HuH-7.5 (cell line): ENCODE results near the gene PAIP2B.
A peak's percentile ranks its signal among the peaks of the same experiment; 100 is the strongest.
"Not testable (repeated sequence)": the region's sequence is repeated elsewhere in the genome, so short reads cannot be mapped to it uniquely, and the experiment has no call there.

Experiments used
- DNase-seq: peaks from one replicate; pipeline ENCODE4 v3.0.0; 2011; ENCODE audit warnings: low spot score

Gene PAIP2B, protein sequence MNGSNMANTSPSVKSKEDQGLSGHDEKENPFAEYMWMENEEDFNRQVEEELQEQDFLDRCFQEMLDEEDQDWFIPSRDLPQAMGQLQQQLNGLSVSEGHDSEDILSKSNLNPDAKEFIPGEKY

DNA sequence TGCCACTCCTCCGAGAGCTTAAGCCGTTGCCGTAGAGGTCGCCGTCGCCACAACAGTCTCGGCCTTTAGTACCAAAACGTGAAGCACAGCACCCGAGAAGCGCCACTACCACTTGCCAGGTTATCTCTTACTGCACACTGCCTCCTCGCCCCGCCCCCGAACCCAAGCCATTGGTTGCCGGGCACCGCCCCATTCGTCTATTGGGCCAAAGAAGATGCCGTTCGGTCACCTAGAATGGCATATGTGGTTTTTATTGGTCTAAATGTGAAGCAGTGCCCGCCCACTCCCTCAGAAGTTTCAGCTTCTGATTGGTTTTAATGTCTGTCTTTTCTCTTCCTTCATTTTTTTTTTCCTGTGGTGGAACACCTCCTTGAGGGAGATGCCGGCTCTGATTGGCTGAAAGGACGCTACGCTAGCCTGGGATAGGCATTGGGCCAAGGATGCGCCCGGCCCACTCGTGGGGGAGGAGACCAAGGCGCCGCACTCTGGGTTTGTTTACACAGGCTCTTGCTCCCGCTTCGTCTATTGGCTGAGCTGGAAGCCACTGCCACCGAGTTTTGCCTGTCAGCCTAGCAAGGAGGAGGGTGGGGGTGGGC, at the start of gene PAIP2B:
Gene PAIP2B, minus strand, starts transcription at position 139 of the 596 bp plus-strand sequence. CDS start 24,514 bp downstream, outside the sequence.
- DNase-seq: peak; percentile 68

DNA sequence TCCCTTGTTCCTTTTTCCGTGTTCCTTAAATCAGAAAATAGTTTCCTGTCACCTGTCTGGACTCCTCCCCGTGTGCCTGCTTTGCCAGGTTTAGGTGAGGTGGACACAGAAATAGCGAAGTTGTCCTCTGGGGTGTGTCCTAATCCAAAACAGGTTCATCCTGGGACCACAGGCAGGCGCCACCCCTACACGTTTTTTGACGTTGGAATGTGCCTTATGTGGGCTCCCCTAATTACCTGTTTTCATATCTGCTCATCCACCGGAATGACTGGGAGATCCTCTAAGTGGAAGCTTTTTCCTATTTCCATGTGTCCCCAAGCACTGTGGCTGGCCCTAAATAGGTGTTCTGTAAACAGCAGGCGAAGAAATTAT, 49.0 kb upstream of the PAIP2B start:
- DNase-seq: no peak

DNA sequence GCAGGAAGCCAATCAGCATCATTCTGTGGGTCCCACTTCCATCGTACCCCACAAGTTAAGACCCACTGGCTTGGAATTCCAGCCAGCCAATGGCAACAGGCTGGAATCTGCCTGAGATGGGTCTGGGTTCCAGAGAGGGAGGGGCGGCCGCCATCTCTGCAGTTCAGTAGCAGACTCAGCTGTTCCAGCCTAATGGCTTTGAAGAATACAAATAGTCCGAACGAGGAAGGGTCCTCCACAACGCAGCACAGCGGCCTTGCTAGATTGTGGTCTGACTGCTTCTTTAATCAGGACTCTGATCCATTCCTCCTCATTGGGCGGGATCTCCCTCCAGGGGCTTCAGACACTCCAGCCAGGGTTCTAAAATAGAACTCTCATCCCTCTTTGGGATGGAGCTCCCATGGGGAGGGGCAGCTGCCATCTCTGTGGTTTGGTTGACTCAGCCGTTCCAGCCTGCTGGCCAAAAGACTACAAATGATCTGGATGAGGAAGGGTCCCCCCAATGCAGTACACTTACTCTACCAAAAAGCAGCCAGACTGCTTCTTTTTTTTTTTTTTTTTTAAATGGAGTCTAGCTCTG, 42.7 kb upstream of the PAIP2B start:
- no peak for DNase-seq

GRCh38 chr2:71263386-71263785, 36.5 kb upstream of the PAIP2B start:
- DNase-seq: no peak

GRCh38 chr2:71261534-71261933, 34.6 kb upstream of the PAIP2B start:
- DNase-seq: no peak

- DNase-seq: no peak
Measured at GRCh38 chr2:71256421-71256820, 29.5 kb upstream of the PAIP2B start.

DNA sequence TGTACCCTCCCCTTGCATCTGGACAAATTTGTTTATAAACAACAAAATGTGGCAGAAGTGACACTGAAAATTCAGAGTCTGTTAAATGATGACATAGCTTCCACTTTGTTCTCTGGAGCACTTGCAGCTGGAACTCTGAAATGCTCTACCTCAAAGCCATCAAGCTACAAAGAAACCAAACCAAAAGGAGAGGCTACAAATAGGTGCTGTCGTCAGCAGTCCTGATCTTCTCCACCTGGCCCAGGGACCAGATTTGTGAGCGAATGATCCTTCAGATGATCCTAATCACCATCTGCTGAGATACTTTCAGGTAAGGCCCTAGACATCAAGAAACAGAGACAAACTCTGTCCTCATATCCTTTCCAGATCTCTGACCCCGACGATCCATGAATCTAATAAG, 27.9 kb upstream of the PAIP2B start:
- no peak for DNase-seq

- DNase-seq: no peak
Measured at GRCh38 chr2:71254078-71254477, 27.2 kb upstream of the PAIP2B start.

DNA sequence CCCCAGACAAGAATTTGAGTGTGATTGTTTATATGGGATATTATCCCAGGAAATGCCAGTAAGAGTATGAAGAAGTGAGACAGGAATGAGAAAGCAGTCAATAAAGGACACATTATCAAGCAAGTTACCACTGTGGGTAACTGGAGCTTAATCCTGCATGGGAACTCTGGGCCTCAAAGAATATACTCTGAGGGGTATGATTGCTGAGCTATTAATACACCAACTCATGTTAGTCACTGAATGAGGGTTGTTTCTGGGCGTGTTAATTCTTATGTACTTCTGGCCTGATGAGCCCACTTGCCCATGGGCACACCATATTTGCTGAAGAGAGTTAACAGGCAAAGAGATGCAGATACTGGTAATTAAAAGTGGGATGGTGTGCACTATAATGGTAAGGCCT, 26.6 kb upstream of the PAIP2B start:
- no peak for DNase-seq

DNA sequence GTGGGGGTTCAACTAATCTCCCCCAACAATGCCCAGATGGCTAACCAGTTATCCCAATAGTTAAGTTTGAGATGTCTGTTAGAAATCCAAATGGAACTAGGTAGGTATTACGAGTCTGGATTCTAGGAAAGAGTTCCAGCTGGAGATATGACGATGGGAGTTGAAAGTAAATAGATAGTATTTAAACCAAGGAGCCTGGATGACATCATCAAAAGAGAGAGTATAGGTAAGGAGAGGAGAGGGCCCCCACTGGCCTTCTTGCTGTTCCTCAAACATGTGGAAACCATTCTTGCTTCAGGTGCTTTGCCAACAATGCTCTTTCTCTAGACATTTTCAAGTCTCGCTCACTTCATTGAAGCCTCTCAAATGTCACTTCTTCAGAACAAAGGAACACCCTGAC, 26.0 kb upstream of the PAIP2B start:
- DNase-seq: no peak

GRCh38 chr2:71250935-71251334, 24.0 kb upstream of the PAIP2B start:
- DNase-seq: no peak

- DNase-seq: no peak
Measured at GRCh38 chr2:71244302-71244660, 17.4 kb upstream of the PAIP2B start.

DNA sequence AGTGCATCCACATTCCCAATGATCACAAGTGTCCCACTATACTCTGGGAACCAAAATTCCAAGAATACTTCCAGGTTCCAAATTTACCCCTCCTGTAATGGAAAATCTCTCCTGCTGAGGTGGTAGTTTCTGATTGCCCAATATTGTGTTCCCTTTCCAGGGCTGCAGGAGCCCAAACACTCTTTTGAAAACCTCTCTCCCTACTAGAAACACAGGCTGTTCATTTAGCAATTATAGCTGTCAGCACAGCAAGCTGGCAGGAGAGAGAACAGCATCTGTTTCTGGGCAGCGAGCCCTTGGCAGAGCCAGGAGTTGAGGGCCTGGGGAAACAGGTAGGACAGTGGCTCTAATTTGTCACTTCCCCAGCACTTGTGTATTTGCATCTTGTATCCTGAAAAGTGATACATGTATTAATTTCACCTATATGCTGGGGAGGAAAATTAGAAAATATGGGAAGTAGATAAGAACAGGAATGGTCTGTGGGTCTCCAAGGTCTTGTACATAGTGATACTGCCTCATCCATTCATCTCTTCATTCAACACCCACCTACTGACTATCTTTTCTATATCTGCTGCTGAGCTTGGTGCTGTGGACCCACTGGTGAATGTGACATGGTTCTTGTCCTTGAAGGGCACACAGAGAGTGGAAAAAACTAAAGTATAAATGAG, 16.9 kb upstream of the PAIP2B start:
- no peak for DNase-seq

DNA sequence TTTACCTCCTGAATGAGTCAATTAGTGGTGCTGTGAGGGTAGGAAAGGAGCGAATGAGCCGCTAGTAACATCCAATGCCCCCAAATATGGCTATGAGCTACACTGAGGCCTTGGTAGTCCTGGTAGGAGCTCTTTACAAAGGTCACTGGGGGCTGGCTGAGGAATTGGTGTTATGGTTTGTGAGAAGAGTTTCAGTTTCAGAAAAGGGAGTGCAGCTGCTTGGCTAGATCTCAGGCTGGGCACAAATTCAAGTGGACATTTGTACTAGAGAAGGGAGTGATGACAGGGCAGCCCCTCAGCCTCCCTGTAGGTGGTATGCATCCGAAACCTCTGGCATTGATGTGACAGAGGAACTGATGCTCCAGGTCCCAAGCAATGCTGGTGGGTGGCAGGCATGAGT, 13.9 kb upstream of the PAIP2B start:
- DNase-seq: no peak

DNA sequence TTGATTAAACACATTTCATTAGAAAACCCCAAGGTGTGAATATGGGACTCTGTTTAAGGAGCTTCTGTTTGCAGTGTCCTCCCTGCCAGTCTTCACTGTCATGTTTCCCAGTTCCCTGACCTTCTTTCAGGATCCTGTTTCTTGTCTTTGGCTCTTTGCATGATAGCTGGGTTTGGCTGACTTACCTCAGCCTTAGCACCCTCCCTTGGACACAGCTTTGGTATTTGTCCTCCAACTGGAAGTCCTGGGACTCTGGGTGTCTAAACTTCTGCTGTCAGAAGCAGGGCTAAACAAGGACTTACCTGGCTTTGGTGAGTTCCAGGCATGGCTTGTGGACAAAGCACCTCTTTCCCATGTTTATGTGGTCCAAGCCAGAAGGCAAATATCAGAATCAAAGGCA, 11.2 kb upstream of the PAIP2B start:
- DNase-seq: no peak

DNA sequence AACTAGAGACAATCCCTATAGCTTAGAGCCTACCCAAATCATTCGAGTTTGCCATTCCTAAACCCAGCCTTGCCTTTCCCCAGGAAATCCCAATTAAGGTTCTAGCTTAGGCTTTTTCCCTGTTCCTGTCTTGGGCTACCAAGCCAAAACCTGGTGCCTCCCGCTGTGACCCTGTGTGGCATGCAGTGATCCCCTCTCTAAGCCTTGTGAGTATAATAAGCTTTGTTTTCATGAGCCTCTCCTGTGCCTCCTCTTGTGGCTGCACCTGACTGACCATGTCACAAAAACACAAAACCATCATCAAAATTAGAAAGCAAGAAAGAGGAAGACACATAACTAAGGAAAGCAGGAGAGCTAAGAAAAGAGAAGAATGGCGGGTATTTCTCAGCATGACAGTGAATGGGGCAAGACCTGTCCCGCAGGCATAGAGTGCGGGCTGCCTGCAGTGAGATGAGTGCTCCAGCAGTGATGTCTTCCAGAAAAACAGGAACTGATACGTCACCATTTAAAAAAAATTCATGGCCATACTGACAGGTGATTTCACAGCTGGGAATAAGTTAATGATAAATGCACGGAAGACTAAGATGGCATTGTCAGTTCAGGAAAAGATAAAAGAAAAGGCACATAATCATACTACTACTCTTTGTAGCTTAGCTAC, 9.2 kb upstream of the PAIP2B start:
- no peak for DNase-seq

DNA sequence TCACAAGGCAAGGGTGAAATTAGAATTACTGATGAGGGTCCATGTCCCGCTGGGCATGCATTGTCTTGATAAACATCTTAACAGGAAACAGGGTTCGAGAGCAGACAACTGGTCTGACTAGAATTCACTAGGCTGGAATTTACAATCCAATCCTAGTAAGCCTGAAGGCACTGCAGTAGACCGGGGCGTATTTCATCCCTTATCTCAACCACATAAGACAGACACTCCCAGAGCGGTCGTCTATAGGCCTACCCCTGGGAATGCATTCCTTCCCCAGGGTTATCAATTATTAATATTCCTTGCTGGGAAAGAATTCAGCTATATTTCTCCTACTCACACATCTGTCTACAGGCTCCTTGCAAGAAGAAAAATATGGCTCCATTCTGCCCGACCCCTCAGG, 6.2 kb upstream of the PAIP2B start:
- DNase-seq: not testable (repeated sequence)

DNA sequence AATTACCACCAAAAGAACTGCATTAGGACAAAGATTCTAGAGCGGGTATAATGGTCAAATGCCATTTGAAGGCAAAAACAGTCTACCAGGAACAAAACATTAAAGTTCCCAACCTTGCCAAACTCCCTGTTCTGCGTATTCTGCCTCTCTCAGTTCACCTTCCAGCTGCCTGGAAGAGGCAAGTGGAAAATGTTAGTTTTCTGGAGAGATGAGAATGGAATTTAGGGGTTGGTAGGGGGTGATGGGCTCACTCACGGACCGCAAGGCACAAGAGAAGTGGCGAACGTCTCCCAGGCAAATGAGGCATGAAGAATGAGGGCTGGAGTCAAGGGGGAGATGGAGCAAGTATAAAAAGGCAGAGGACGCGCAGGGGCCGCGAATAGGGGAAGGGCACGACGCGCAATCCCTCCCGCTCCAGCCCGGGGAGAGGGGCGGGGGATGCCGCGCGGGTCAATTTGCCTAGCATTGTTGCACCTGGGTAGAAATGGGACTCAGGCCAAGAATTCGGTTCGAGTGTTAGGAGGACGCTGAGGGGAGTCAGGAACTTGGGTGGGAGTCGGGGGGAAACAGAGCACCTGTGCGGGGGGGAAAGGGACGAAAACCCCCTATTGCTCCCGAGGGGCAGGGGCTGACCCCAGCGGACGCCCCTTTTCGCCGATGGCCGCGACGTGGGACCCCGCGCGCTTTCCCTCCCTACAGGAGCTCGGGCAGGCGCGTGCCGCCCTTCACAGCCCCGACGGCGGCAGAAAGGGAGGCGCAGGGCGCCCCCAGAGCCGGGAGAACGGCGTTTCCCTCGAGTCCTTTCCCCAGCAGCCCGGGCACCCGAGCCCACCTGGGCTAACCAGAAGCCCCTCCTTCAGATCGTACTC, 573 bp downstream of the PAIP2B start:
- DNase-seq: no peak

GRCh38 chr2:71224935-71225334, 2.0 kb downstream of the PAIP2B start:
- no peak for DNase-seq

GRCh38 chr2:71224457-71224856, 2.4 kb downstream of the PAIP2B start:
- DNase-seq: no peak

DNA sequence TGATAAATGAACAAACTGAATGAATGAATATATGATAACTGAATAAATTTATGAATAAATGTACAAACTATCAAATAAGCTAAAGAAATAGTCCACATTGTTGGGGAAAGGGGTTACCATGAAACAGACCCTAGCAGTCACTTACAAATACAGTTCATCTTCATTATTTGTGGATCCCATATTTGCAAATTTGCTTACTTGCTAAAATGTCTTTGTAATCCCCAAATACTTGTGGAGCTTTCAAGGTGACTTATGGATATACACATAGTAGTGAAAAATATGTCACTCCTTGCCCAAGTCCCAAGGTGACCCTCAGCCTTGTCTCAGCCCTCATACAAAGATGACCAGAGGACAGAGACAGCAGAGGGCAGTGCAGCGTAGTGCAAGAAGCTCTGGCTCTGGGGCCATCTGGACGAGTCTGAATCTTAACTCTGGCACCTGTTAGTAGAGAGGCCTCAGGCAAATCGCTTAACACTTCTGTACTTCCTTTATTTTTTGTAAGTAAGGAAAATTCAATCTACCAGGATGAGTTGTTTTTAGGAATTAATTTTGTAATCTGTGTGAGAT, 3.1 kb downstream of the PAIP2B start:
- peak; percentile 20 for DNase-seq

DNA sequence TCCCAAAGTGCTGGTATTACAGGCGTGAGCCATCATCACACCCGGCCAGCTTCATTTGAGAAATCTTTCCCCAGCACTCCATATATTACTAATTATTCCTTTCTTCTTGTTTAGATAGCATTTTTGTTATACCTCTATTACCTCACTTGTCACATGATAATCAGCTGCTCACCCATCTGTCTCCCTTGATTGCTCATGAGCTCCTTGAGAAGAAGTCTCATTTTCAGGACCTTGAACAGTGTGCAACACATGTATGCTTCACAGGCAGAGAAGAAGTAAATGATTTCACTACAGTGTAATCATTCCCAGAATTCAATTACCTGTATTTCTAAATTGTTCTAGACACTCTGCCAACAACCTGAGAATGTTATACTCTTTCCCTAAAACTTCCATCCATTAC, 6.2 kb downstream of the PAIP2B start:
- no peak for DNase-seq
